NCI-H446 (cell line): ENCODE results near the gene SLC45A3.

ENCODE experiments used
- DNase-seq, 2 experiments: peaks; one replicate each; lab custom pipeline; 2025; lab: John Stamatoyannopoulos, UW

The SLC45A3 gene

GRCh38 chr1:205700865-205701401 is 20.6 kb upstream of the SLC45A3 start:
- DNase-seq = peak in 1 of 2 experiments; percentile 58

- no peak for DNase-seq
Measured at GRCh38 chr1:205699416-205699815, 19.1 kb upstream of the SLC45A3 start.

GRCh38 chr1:205698921-205699320 is 18.6 kb upstream of the SLC45A3 start:
- no peak for DNase-seq

GRCh38 chr1:205693421-205693991 is 13.2 kb upstream of the SLC45A3 start:
- no peak for DNase-seq

GRCh38 chr1:205692423-205692822 is 12.1 kb upstream of the SLC45A3 start:
- no peak for DNase-seq

- DNase-seq = no peak
Measured at GRCh38 chr1:205690122-205690756, 9.9 kb upstream of the SLC45A3 start.

GRCh38 chr1:205689479-205689878 is 9.2 kb upstream of the SLC45A3 start:
- no peak for DNase-seq

GRCh38 chr1:205688171-205689080 is 8.1 kb upstream of the SLC45A3 start:
- no peak for DNase-seq

GRCh38 chr1:205687242-205687641 is 6.9 kb upstream of the SLC45A3 start:
- no peak for DNase-seq

- DNase-seq = no peak
Measured at GRCh38 chr1:205681364-205681763, 1.1 kb upstream of the SLC45A3 start.

- no peak for DNase-seq
Measured at GRCh38 chr1:205678286-205679111, 1.8 kb downstream of the SLC45A3 start.

- no peak for DNase-seq
Measured at GRCh38 chr1:205677167-205677566, 3.1 kb downstream of the SLC45A3 start.

- no peak for DNase-seq
Measured at GRCh38 chr1:205676597-205676996, 3.7 kb downstream of the SLC45A3 start.

- DNase-seq = no peak
Measured at GRCh38 chr1:205676002-205676401, 4.3 kb downstream of the SLC45A3 start.

- no peak for DNase-seq
Measured at GRCh38 chr1:205675247-205675646, 5.1 kb downstream of the SLC45A3 start.

- DNase-seq = no peak
Measured at GRCh38 chr1:205672970-205673369, 7.3 kb downstream of the SLC45A3 start.

GRCh38 chr1:205672395-205672889 is 7.9 kb downstream of the SLC45A3 start:
- no peak for DNase-seq

- DNase-seq = no peak
Measured at GRCh38 chr1:205670611-205671430, 9.5 kb downstream of the SLC45A3 start.

- no peak for DNase-seq
Measured at GRCh38 chr1:205670150-205670446, 10.2 kb downstream of the SLC45A3 start.

GRCh38 chr1:205669341-205670149 is 10.8 kb downstream of the SLC45A3 start:
- DNase-seq = no peak
